ENCODE measurements around the gene CTRL. TPM values are rescaled to one million over a fixed set of nuclear protein-coding genes. Genes with fewer than 3 reads are reported as not detected.

The CTRL gene
- total RNA-seq, 6 experiments from 2014 or later: 0.25 to 0.63 (median 0.43) TPM

DNA sequence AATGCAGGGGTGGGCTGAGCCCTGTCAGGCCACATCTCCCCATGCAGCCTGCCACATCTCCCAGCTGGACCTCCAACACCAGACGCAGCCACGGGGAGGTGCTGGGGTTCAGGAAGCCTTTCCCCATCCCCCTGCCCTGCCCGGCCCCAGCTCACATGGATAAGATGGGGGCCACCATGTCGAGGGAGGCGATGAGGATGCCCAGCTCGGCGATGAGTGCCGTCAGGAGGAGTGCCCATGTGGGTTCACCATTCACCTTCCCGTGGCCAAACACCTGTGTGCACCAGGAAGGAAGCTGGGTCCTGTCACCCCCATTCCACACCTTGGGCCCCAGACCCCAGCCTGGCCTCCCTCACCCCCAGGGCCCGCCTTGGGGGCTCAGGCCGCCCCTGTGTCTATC lies 18.0 kb upstream of the CTRL start:
- peaks cover 25% of the 10 kb centered on the region for H3K36me3 Mint-ChIP-seq (ENCODE audit: low read depth)
- TF ChIP-seq, protein P1, sequence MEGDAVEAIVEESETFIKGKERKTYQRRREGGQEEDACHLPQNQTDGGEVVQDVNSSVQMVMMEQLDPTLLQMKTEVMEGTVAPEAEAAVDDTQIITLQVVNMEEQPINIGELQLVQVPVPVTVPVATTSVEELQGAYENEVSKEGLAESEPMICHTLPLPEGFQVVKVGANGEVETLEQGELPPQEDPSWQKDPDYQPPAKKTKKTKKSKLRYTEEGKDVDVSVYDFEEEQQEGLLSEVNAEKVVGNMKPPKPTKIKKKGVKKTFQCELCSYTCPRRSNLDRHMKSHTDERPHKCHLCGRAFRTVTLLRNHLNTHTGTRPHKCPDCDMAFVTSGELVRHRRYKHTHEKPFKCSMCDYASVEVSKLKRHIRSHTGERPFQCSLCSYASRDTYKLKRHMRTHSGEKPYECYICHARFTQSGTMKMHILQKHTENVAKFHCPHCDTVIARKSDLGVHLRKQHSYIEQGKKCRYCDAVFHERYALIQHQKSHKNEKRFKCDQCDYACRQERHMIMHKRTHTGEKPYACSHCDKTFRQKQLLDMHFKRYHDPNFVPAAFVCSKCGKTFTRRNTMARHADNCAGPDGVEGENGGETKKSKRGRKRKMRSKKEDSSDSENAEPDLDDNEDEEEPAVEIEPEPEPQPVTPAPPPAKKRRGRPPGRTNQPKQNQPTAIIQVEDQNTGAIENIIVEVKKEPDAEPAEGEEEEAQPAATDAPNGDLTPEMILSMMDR (IDR thresholded peaks at IDR 0.05): no peak

GRCh38 chr16:67948015-67948414 lies 16.4 kb upstream of the CTRL start:
- peaks cover 14% of the 10 kb centered on the region for H3K36me3 Mint-ChIP-seq (ENCODE audit: low read depth)
- H3K27ac Mint-ChIP-seq: no peak overlapping the region
- H3K9me3 Mint-ChIP-seq: no peaks in the 10 kb centered on the region
- no peak for DNase-seq
- H3K4me1 Mint-ChIP-seq (ENCODE audit: low read depth): no peaks in the 10 kb centered on the region
- TF ChIP-seq, protein P1 (IDR thresholded peaks at IDR 0.05): no peak
- no peak overlapping the region for H3K4me3 Mint-ChIP-seq
- no peaks in the 10 kb centered on the region; the same call in none of the 2 replicates for H3K27me3 Mint-ChIP-seq (ENCODE audit: insufficient read depth)

More for the DNA sequence above, 18.0 kb upstream of the CTRL start:
- no peak for DNase-seq
- Mint-ChIP-seq H3K4me1 (ENCODE audit: low read depth) (no peaks in the 10 kb centered on the region), H3K27ac (no peak overlapping the region), H3K4me3 (no peak overlapping the region), H3K9me3 (no peaks in the 10 kb centered on the region), H3K27me3 (ENCODE audit: insufficient read depth) (no peaks in the 10 kb centered on the region; the same call in 1 of the 2 replicates)

DNA sequence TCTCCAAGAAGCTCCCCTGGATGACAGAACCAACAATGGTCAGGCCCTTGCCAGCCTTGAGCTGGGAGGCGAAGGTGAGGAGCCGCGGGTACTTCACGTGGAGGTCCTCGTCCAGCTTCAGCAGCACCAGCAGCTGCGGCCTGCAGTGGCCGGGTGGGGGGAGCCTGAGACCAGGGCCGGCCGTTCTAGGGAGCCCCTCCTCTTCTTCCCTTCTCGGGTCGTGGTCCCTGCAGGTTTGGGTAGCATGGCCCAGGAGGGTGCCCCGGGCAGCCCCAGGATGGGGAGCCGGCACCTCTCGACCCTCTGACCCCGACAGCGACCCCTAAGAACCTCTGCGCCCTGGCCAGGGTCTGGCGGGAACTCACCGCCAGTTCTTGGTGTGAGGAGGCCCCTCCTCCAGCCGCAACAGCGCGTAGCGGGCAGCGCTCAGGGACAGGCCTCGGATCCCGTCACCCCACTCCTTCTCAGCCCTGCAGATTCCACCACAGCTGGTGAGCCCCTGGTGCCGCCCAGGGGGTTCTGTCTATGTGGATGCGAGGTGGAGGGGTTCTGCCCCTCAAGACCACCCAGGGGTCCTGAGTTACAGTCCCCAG lies 15.4 kb upstream of the CTRL start:
- H3K36me3 Mint-ChIP-seq (ENCODE audit: low read depth): peaks cover 13% of the 10 kb centered on the region
- H3K4me1 Mint-ChIP-seq (ENCODE audit: low read depth): no peaks in the 10 kb centered on the region
- H3K27me3 Mint-ChIP-seq (ENCODE audit: insufficient read depth): peaks cover 2% of the 10 kb centered on the region
- no peaks in the 10 kb centered on the region for H3K9me3 Mint-ChIP-seq
- H3K4me3 Mint-ChIP-seq: no peak overlapping the region
- H3K27ac Mint-ChIP-seq: no peak overlapping the region
- TF ChIP-seq, protein P1 (IDR thresholded peaks at IDR 0.05): no peak
- no peak for DNase-seq

GRCh38 chr16:67946128-67946569 lies 14.5 kb upstream of the CTRL start:
- H3K4me1 Mint-ChIP-seq (ENCODE audit: low read depth): no peaks in the 10 kb centered on the region
- no peak overlapping the region for H3K4me3 Mint-ChIP-seq
- H3K27ac Mint-ChIP-seq: no peak overlapping the region
- no peaks in the 10 kb centered on the region for H3K9me3 Mint-ChIP-seq
- DNase-seq: no peak
- TF ChIP-seq, protein P1 (IDR thresholded peaks at IDR 0.05): no peak
- H3K36me3 Mint-ChIP-seq (ENCODE audit: low read depth): peaks cover 14% of the 10 kb centered on the region; the same call in 1 of the 2 replicates
- peaks cover 6% of the 10 kb centered on the region for H3K27me3 Mint-ChIP-seq (ENCODE audit: insufficient read depth)

GRCh38 chr16:67945392-67945933 lies 13.8 kb upstream of the CTRL start:
- no peak for DNase-seq
- H3K9me3 Mint-ChIP-seq: no peaks in the 10 kb centered on the region
- no peak overlapping the region for H3K27ac Mint-ChIP-seq
- TF ChIP-seq, protein P1 (IDR thresholded peaks at IDR 0.05): no peak
- no peak overlapping the region for H3K4me3 Mint-ChIP-seq
- H3K4me1 Mint-ChIP-seq (ENCODE audit: low read depth): no peaks in the 10 kb centered on the region
- peaks cover 14% of the 10 kb centered on the region; the same call in 1 of the 2 replicates for H3K36me3 Mint-ChIP-seq (ENCODE audit: low read depth)
- peaks cover 6% of the 10 kb centered on the region for H3K27me3 Mint-ChIP-seq (ENCODE audit: insufficient read depth)

Measured in HFFc6 (cell line).